Natural killer cell (primary cell): ENCODE data around the gene MCRIP2. TPM values are rescaled to one million over a fixed set of nuclear protein-coding genes. Genes with fewer than 3 reads are reported as not detected.

Experiments
- ATAC-seq, 3 donors: fragments of 150-1000 bp in 2 of 3; fragments of 200-7000 bp in 1 of 3; cut with Tn5 transposase; 1 replicate in 1 of 3; 2 replicates in 2 of 3; pipeline ENCODE4 v1.10.0; 2021; ENCODE audit warnings: mild to moderate bottlenecking in 2 of 3, moderate library complexity in 2 of 3
- DNase-seq, 2 donors: peaks; one replicate each; pipeline versions ENCODE4 v3.0.0 to v3.0.0-alpha.2; 2013 to 2021; ENCODE audit warnings: mixed read lengths in 1 of 2
- H3K27ac ChIP-seq: one replicate; pipeline ENCODE4 v1.5.1; 2013; ENCODE audit warnings: mild to moderate bottlenecking, low read length
- H3K27me3 ChIP-seq: one replicate; pipeline ENCODE4 v1.6.1; 2013; ENCODE audit warnings: low read length; ENCODE audit not compliant: control insufficient read depth, insufficient read depth
- H3K36me3 ChIP-seq: one replicate; pipeline ENCODE4 v1.6.1; 2013; ENCODE audit warnings: low read length; ENCODE audit not compliant: control insufficient read depth, insufficient read depth
- H3K4me1 ChIP-seq: one replicate; pipeline ENCODE4 v1.6.1; 2013; ENCODE audit warnings: low read length; ENCODE audit not compliant: control insufficient read depth, insufficient read depth
- H3K4me3 ChIP-seq: one replicate; pipeline ENCODE4 v1.5.1; 2013; ENCODE audit warnings: low read length
- H3K9me3 ChIP-seq: one replicate; pipeline ENCODE4 v1.6.1; 2013; ENCODE audit warnings: low read length; ENCODE audit not compliant: control insufficient read depth, insufficient read depth
- H3K27ac Mint-ChIP-seq, 2 donors: one replicate each; pipeline ENCODE4 v1.8.0; 2022; ENCODE audit warnings: mild to moderate bottlenecking in 2 of 2, mixed read lengths in 2 of 2, moderate library complexity in 1 of 2
- H3K27me3 Mint-ChIP-seq, 2 donors: one replicate each; pipeline ENCODE4 v1.8.0; 2022; ENCODE audit warnings: low read depth in 2 of 2, mixed read lengths in 2 of 2
- H3K36me3 Mint-ChIP-seq: one replicate; pipeline ENCODE4 v1.8.0; 2022; ENCODE audit warnings: mixed read lengths
- H3K4me1 Mint-ChIP-seq, 2 donors: one replicate each; pipeline ENCODE4 v1.8.0; 2022; ENCODE audit warnings: mixed read lengths in 2 of 2
- H3K4me3 Mint-ChIP-seq: one replicate; pipeline ENCODE4 v1.8.0; 2022; ENCODE audit warnings: mild to moderate bottlenecking, moderate library complexity, mixed read lengths
- H3K9me3 Mint-ChIP-seq, 2 donors: one replicate each; pipeline ENCODE4 v1.8.0; 2022; ENCODE audit warnings: mixed read lengths in 2 of 2
- CTCF ChIP-seq: fragments of 200-600 bp; IDR thresholded peaks from one replicate; pipeline ENCODE4 v1.8.0; 2022; ENCODE audit warnings: antibody characterized with exemption
- WGBS: methylation state at CpG from one replicate; pipeline ENCODE4 v1.1.7; 2013; ENCODE audit warnings: missing lambda C conversion rate; ENCODE audit not compliant: insufficient coverage; 5-methylcytosine and 5-hydroxymethylcytosine counted together
- intact Hi-C: fragments of 100-400 bp; cut with micrococcal nuclease; formaldehyde crosslinking; loops from one replicate; pipeline ENCODE4 v1.14.2; 2022
- total RNA-seq, 4 donors: library from RNA; stranded (reverse); fragments of 120-200 nt in 1 of 4; gene quantifications; one replicate each; pipeline versions ENCODE4 v1.2.3 to v1.2.4, GENCODE V29; 2013 to 2022

The MCRIP2 gene
- total RNA-seq, 3 donors from 2014 or later (not counting 1 experiment from before 2014, with no cell fraction given) = 11.3 to 17.4 (median 15.7) TPM

GRCh38 chr16:693364-693763 is 51.7 kb downstream of the MCRIP2 start:
- 59% methylated on average over 22 of the region's 22 CpGs for WGBS
- peaks cover 10 to 21% of the 10 kb centered on the region in 2 donors for H3K4me1 Mint-ChIP-seq
- peaks cover 0 to 14% of the 10 kb centered on the region in 2 donors for H3K27me3 Mint-ChIP-seq
- H3K27ac Mint-ChIP-seq = no peak overlapping the region
- intact Hi-C loops = no loop called here
- ATAC-seq = no peak
- H3K4me3 ChIP-seq = no peak overlapping the region
- no peak for DNase-seq
- H3K36me3 ChIP-seq = no peaks in the 10 kb centered on the region
- no peak for TF ChIP-seq CTCF
- peaks cover 30% of the 10 kb centered on the region for H3K27me3 ChIP-seq
- no peak overlapping the region for H3K4me3 Mint-ChIP-seq
- H3K9me3 ChIP-seq = no peaks in the 10 kb centered on the region
- no peaks in the 10 kb centered on the region for H3K36me3 Mint-ChIP-seq
- H3K4me1 ChIP-seq = peaks cover 43% of the 10 kb centered on the region
- H3K27ac ChIP-seq = no peak overlapping the region
- no peaks in the 10 kb centered on the region for H3K9me3 Mint-ChIP-seq

- peaks cover 30% of the 10 kb centered on the region for H3K27me3 ChIP-seq
- peaks cover 41% of the 10 kb centered on the region for H3K4me1 ChIP-seq
- Mint-ChIP-seq H3K4me3 (no peak overlapping the region), H3K4me1 (peaks cover 10 to 21% of the 10 kb centered on the region in 2 donors), H3K27me3 (peaks cover 0 to 14% of the 10 kb centered on the region in 2 donors), H3K27ac (no peak overlapping the region), H3K9me3 (no peaks in the 10 kb centered on the region), H3K36me3 (no peaks in the 10 kb centered on the region)
- intact Hi-C loops = no loop called here
- H3K4me3 ChIP-seq = no peak overlapping the region
- 6% methylated on average over 37 of the region's 37 CpGs for WGBS
- DNase-seq (peak in 1 of 2 donors; percentile 58), ATAC-seq (no peak)
- H3K36me3 ChIP-seq = no peaks in the 10 kb centered on the region
- H3K9me3 ChIP-seq = no peaks in the 10 kb centered on the region
- H3K27ac ChIP-seq = no peak overlapping the region
- TF ChIP-seq CTCF = no peak
These were observed 52.1 kb downstream of the MCRIP2 start for GRCh38 chr16:693766-694165.

GRCh38 chr16:694187-694862 is 52.7 kb downstream of the MCRIP2 start:
- 2% methylated on average over 64 of the region's 64 CpGs for WGBS
- intact Hi-C loops = no loop called here
- peaks cover 41% of the 10 kb centered on the region for H3K4me1 ChIP-seq
- TF ChIP-seq CTCF = no peak
- H3K27me3 ChIP-seq = peaks cover 32% of the 10 kb centered on the region
- H3K36me3 Mint-ChIP-seq = no peaks in the 10 kb centered on the region
- H3K9me3 ChIP-seq = no peaks in the 10 kb centered on the region
- H3K36me3 ChIP-seq = no peaks in the 10 kb centered on the region
- peaks cover 10 to 21% of the 10 kb centered on the region in 2 donors for H3K4me1 Mint-ChIP-seq
- peak in 1 of 2 donors; percentile 53 for DNase-seq
- H3K27me3 Mint-ChIP-seq = peaks cover 0 to 14% of the 10 kb centered on the region in 2 donors
- no peak overlapping the region for H3K27ac ChIP-seq
- H3K9me3 Mint-ChIP-seq = no peaks in the 10 kb centered on the region
- H3K4me3 Mint-ChIP-seq = peak overlapping the region; percentile 53
- no peak for ATAC-seq
- peak overlapping the region; percentile 24 for H3K4me3 ChIP-seq
- H3K27ac Mint-ChIP-seq = no peak overlapping the region
